Mucosa of descending colon (tissue), 3 donors: Measurements from ENCODE around the gene METAP2. TPM values are rescaled to one million over a fixed set of nuclear protein-coding genes. Genes with fewer than 3 reads are reported as not detected.
"Not testable (repeated sequence)": the region's sequence is repeated elsewhere in the genome, so short reads cannot be mapped to it uniquely, and the experiment has no call there.

ENCODE experiments used
- ATAC-seq: fragments of 200-7000 bp; cut with Tn5 transposase; one replicate; pipeline ENCODE4 v1.9.1; 2020; ENCODE audit warnings: mild to moderate bottlenecking, moderate library complexity
- DNase-seq, 3 donors: peaks; one replicate each; pipeline ENCODE4 v3.0.0-alpha.2; 2020
- H3K36me3 ChIP-seq: fragments of 200-600 bp; one replicate; pipeline ENCODE4 v1.8.0; 2021; ENCODE audit warnings: low read depth, mild to moderate bottlenecking
- H3K4me1 ChIP-seq: fragments of 200-600 bp; one replicate; pipeline ENCODE4 v1.8.0; 2021; ENCODE audit warnings: low read depth, mild to moderate bottlenecking
- H3K4me3 ChIP-seq: fragments of 200-600 bp; one replicate; pipeline ENCODE4 v1.8.0; 2021; ENCODE audit warnings: mild to moderate bottlenecking
- H3K9me3 ChIP-seq: fragments of 200-600 bp; one replicate; pipeline ENCODE4 v1.8.0; 2021; ENCODE audit warnings: mild to moderate bottlenecking
- CTCF ChIP-seq: fragments of 200-600 bp; IDR thresholded peaks from one replicate; pipeline ENCODE4 v1.8.0; 2022; ENCODE audit warnings: antibody characterized with exemption, mild to moderate bottlenecking
- intact Hi-C, 2 donors: fragments of 100-400 bp; cut with DNase I in 1 of 2; cut with micrococcal nuclease in 1 of 2; formaldehyde crosslinking; loops; one replicate each; pipeline versions ENCODE4 v1.11.0 to v1.11.1; 2022; cut with DNase I, micrococcal nuclease
- total RNA-seq, 3 donors: library from RNA; stranded (reverse); fragmentation: NEBNext Ultra II Directional in 2 of 3; extraction: Animal tissue kit (Norgen Biotek cat#: 25700) in 2 of 3; gene quantifications; one replicate each; pipeline versions ENCODE4 v1.2.1 to v1.2.4, GENCODE V29; 2021 to 2023
- donor health status: DM: no; HTN: no; CAD: no; lungs with moderate emphysema.
- donor health status: DM: no; HTN: no; CAD: no.
- donor health status: DM: no; HTN: yes; CAD: no.

Gene METAP2
- total RNA-seq, 3 donors from 2014 or later: 35.2 to 67.7 (median 51.5) TPM

DNA sequence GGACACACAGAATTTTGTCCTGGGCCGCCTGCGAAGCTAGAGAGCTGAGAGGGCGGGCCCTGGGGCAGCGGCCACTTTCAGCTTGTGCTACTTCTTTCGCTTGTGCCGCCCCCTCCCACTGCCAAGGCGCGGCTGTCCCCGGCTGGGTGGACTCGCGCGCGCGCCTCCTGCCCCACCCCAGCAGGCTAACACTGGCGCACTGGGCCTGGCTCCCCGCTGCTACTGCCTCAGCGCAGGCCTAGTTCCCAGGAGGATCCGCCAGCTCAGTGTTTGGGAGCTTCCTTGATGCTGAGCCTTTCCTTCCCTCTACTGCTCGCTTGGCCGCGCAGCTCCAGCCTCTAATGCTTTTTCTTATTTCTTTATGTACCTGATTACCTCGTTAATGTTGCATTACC, 27.4 kb upstream of the METAP2 start:
- no peak overlapping the region for H3K4me3 ChIP-seq
- no peaks in the 10 kb centered on the region for H3K36me3 ChIP-seq
- H3K9me3 ChIP-seq: no peaks in the 10 kb centered on the region
- peak; percentile 62 to 78 (median 76) for DNase-seq
- peaks cover 7% of the 10 kb centered on the region for H3K4me1 ChIP-seq
- peak; percentile 98 for ATAC-seq
- intact Hi-C loops: no loop called here
- no peak for TF ChIP-seq CTCF

DNA sequence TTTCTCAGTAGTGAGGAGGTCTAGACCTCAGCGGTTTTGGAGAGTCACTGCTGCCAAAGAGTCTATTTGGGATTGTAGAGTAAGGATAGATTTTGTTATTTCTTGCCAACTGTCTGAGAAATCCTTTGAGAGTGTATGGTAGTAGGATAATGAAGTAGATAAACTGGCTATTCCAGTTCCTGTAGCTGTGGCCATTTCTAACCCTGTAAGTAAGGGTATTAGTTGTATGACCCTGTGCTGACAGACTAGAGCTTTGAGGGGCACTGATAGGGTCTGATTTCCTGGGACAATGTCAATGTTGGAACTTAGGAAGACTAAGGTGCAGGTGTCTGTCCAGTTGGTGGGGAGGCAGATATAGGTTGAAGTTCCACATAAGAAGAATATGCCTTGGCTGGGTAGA, 24.3 kb upstream of the METAP2 start:
- intact Hi-C loops: loop anchor here in 1 of 2 donors (10.0 kb wide), 1 partner anchor 45 kb away; no protein-coding TSS in a partner anchor
- not testable (repeated sequence) for H3K4me1 ChIP-seq, H3K4me3 ChIP-seq, ATAC-seq, H3K36me3 ChIP-seq, H3K9me3 ChIP-seq, DNase-seq

- not testable (repeated sequence) for DNase-seq
Measured at GRCh38 chr12:95452501-95452900, 21.5 kb upstream of the METAP2 start.

GRCh38 chr12:95453881-95454280, 20.1 kb upstream of the METAP2 start:
- not testable (repeated sequence) for H3K36me3 ChIP-seq, ATAC-seq, H3K4me3 ChIP-seq, DNase-seq, H3K4me1 ChIP-seq
- peaks cover 22% of the 10 kb centered on the region for H3K9me3 ChIP-seq
- intact Hi-C loops: loop anchor here in 1 of 2 donors (10.0 kb wide), 1 partner anchor 49 kb away; no protein-coding TSS in a partner anchor

More at GRCh38 chr12:95452501-95452900, 21.5 kb upstream of the METAP2 start:
- intact Hi-C loops: loop anchor here in 1 of 2 donors (10.0 kb wide), 1 partner anchor 48 kb away; no protein-coding TSS in a partner anchor
- not testable (repeated sequence) for H3K4me3 ChIP-seq, ATAC-seq, H3K9me3 ChIP-seq, H3K4me1 ChIP-seq, H3K36me3 ChIP-seq

DNA sequence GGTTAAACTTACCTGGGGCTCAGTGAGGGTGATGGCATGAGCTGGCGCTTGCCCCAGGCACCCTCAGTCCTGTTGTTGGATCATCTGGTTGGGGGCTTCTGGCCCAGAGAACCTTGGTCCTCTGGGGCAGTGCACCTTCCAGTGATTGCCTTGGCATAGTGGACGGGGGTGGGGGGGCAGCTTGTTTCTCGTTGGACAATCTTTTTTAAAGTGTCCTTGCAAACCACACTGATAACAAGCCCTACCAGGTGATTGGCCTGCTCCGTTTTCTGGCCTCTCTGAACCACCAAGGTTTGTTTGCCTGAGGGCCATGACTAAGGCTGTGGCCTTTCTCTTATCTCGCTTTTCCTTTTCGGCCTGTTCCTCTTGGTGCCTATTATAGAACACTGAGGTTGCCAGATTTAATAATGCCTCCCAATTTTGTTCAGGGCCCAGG, 19.2 kb upstream of the METAP2 start:
- not testable (repeated sequence) for H3K36me3 ChIP-seq, H3K4me1 ChIP-seq, ATAC-seq, H3K4me3 ChIP-seq, DNase-seq
- intact Hi-C loops: loop anchor here in 1 of 2 donors (10.0 kb wide), 1 partner anchor 50 kb away; no protein-coding TSS in a partner anchor
- peaks cover 24% of the 10 kb centered on the region for H3K9me3 ChIP-seq

- H3K4me1 ChIP-seq, H3K36me3 ChIP-seq, H3K4me3 ChIP-seq, DNase-seq, ATAC-seq: not testable (repeated sequence)
- peaks cover 24% of the 10 kb centered on the region for H3K9me3 ChIP-seq
- intact Hi-C loops: loop anchor here in 1 of 2 donors (10.0 kb wide), 1 partner anchor 53 kb away; no protein-coding TSS in a partner anchor
Measured at GRCh38 chr12:95457605-95458004, 16.3 kb upstream of the METAP2 start.

GRCh38 chr12:95458761-95459160, 15.2 kb upstream of the METAP2 start:
- no peak for ATAC-seq

DNA sequence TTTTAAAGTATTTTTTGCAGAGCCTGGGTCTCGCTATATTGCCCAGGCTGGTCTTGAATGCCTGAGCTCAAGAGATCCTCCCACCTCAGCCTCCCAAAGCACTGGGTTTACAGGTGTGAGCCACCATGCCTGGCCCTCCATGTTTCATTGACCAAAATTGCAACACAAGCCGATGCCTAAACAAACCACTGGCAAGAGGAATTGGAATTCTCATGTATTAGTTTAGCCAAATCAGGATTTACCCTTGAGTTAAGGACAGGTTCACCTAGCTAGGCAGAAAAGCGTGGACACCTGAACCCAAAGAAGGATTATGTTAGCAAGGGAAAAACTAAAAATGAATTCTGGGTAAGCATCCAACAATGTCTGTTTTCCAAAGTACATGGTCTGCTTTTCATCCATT, 14.6 kb upstream of the METAP2 start:
- H3K4me3 ChIP-seq: no peak overlapping the region
- no peak for DNase-seq
- no peak for TF ChIP-seq CTCF
- H3K4me1 ChIP-seq: no peaks in the 10 kb centered on the region
- intact Hi-C loops: loop anchor here in 1 of 2 donors (10.0 kb wide), 1 partner anchor 55 kb away; no protein-coding TSS in a partner anchor
- peaks cover 24% of the 10 kb centered on the region for H3K9me3 ChIP-seq
- no peak for ATAC-seq
- H3K36me3 ChIP-seq: no peaks in the 10 kb centered on the region

More at GRCh38 chr12:95458761-95459160, 15.2 kb upstream of the METAP2 start:
- H3K4me1 ChIP-seq: no peaks in the 10 kb centered on the region
- H3K9me3 ChIP-seq: peaks cover 24% of the 10 kb centered on the region
- no peak overlapping the region for H3K4me3 ChIP-seq
- TF ChIP-seq CTCF: no peak
- DNase-seq: no peak
- no peaks in the 10 kb centered on the region for H3K36me3 ChIP-seq
- intact Hi-C loops: loop anchor here in 1 of 2 donors (10.0 kb wide), 1 partner anchor 54 kb away; no protein-coding TSS in a partner anchor
